Small intestine (tissue), 7 donors: ENCODE results near the gene PHC2. TPM values are rescaled to one million over a fixed set of nuclear protein-coding genes. Genes with fewer than 3 reads are reported as not detected.
"Not testable (repeated sequence)": the region's sequence is repeated elsewhere in the genome, so short reads cannot be mapped to it uniquely, and the experiment has no call there.

Source experiments
- DNase-seq, 2 donors: peaks; one replicate each; pipeline versions ENCODE4 v3.0.0 to v3.0.0-alpha.2; 2013
- FAIRE-seq: peaks from 2 replicates; lab custom pipeline; 2012; peaks lifted over from hg19 to GRCh38; lab: Jason Lieb, UNC
- H3K27ac ChIP-seq, 3 donors: one replicate each; pipeline ENCODE4 v1.5.1; 2013; ENCODE audit warnings: low read length in 2 of 3, mild to moderate bottlenecking in 2 of 3, control low read depth in 1 of 3, inconsistent platforms in 1 of 3, low read depth in 1 of 3, moderate library complexity in 1 of 3
- H3K27me3 ChIP-seq, 3 donors: one replicate each; pipeline ENCODE4 v1.6.1; 2013; ENCODE audit warnings: low read length in 3 of 3, inconsistent platforms in 1 of 3; ENCODE audit not compliant: control insufficient read depth in 3 of 3, insufficient read depth in 3 of 3
- H3K36me3 ChIP-seq, 3 donors: one replicate each; pipeline ENCODE4 v1.6.1; 2013; ENCODE audit warnings: low read length in 3 of 3, inconsistent platforms in 1 of 3, low read depth in 1 of 3, mild to moderate bottlenecking in 1 of 3, moderate library complexity in 1 of 3; ENCODE audit not compliant: control insufficient read depth in 3 of 3, insufficient read depth in 2 of 3
- H3K4me1 ChIP-seq, 3 donors: one replicate each; pipeline ENCODE4 v1.6.1; 2013; ENCODE audit warnings: low read length in 2 of 3, inconsistent platforms in 1 of 3, low read depth in 1 of 3, mild to moderate bottlenecking in 1 of 3, moderate library complexity in 1 of 3; ENCODE audit not compliant: control insufficient read depth in 3 of 3, insufficient read depth in 2 of 3
- H3K4me3 ChIP-seq, 3 donors: one replicate each; pipeline ENCODE4 v1.5.1; 2013; ENCODE audit warnings: low read length in 3 of 3, control low read depth in 1 of 3, inconsistent platforms in 1 of 3, low read depth in 1 of 3, mild to moderate bottlenecking in 1 of 3, moderate library complexity in 1 of 3
- H3K9me3 ChIP-seq, 2 donors: one replicate each; pipeline ENCODE4 v1.6.1; 2013; ENCODE audit warnings: low read depth in 1 of 2, low read length in 1 of 2; ENCODE audit not compliant: control insufficient read depth in 2 of 2, insufficient read depth in 1 of 2
- WGBS, 3 donors: extraction: QIAGEN DNeasy Blood & Tissue Kit; methylation state at CpG; one replicate each; pipeline ENCODE4 v1.1.7; 2013; 5-methylcytosine and 5-hydroxymethylcytosine counted together
- polyA plus RNA-seq, 4 donors: library from polyadenylated mRNA; stranded (reverse) in 3 of 4; unstranded in 1 of 4; fragments of 200-250 nt in 3 of 4; fragments of 120-200 nt in 1 of 4; gene quantifications; one replicate each; pipeline versions ENCODE4 v1.2.1 to v1.2.3, GENCODE V29; 2013
- donor health status: healthy with polysubstance abuse.
- donor health status: control.
- donor health status: control.
- donor health status: Bipolar disorder and iron deficiency.
- donor health status: healthy.

Gene PHC2
- polyA plus RNA-seq, 4 donors = 41.2 to 110 (median 47.8) TPM

DNA sequence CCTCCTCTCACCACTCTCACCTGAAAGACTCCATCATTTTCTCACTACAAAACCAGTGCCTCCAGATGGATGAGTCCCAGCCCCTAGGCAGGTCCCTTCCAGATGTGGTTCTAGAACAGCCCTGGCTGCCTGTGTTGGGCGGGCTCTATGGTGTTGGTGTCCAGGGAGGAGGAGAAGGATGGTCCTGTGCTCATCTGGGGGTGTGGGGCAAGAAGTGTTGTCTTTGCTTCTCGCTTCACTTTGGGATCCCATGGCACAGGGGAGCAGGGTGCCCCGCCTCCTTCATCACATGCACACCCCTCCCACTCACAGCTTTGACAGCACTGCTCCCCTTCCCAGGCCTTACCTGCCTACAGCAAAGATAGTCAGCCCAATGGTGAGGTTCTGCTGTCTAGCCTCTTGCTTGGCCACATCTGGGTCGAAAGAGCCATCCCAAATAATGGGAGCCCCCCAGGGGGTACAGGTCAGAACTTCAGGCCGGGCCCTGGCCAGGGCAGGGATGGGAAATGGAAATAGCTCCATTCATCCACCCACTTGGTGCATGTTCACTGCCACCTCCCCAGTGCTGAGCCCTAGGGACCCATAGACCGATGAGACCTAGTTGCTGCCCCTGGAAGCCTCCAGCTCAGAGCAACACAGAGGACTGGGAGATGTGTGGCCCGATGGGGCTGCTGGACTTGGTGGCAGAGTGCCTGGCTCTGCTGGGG is 119.0 kb downstream of the PHC2 start:
- no peak overlapping the region for H3K27ac ChIP-seq
- no peaks in the 10 kb centered on the region for H3K9me3 ChIP-seq
- 85 to 92% (median 89%) methylated on average over 7 of the region's 7 CpGs for WGBS, 3 donors
- peaks cover 0 to under 1% (median 0%) of the 10 kb centered on the region in 3 donors for H3K27me3 ChIP-seq
- no peaks in the 10 kb centered on the region for H3K36me3 ChIP-seq
- FAIRE-seq (no peak), DNase-seq (no peak)
- no peaks in the 10 kb centered on the region for H3K4me1 ChIP-seq
- H3K4me3 ChIP-seq = no peak overlapping the region

DNA sequence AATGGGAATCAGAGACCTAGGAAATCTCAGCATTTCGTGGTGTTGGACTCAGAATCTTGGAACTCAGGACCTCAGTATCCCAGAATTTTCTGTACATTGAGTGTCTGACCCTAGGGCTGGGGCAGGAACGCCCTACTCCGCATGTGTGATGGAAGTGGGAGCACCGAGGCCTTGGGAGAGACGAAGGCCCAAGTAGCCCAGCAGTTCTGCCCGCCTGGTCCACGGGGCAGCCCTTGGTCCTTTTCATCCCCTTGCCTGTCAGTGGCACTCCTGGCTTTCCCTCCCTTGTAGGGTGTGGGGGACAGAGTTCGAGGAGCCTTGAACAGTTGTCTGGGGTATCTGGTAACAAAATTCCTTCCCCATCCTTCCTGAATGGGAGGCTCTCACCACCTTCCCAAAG is 120.2 kb downstream of the PHC2 start:
- DNase-seq (no peak), FAIRE-seq (no peak)
- Histone ChIP-seq H3K4me1 (peaks cover 0 to 3% (median 0%) of the 10 kb centered on the region in 3 donors), H3K36me3 (no peaks in the 10 kb centered on the region), H3K4me3 (no peak overlapping the region), H3K9me3 (no peaks in the 10 kb centered on the region), H3K27ac (no peak overlapping the region), H3K27me3 (peaks cover 0 to 8% (median 3%) of the 10 kb centered on the region in 3 donors)
- WGBS, 3 donors = 67 to 84% (median 71%) methylated on average over 8 of the region's 8 CpGs

DNA sequence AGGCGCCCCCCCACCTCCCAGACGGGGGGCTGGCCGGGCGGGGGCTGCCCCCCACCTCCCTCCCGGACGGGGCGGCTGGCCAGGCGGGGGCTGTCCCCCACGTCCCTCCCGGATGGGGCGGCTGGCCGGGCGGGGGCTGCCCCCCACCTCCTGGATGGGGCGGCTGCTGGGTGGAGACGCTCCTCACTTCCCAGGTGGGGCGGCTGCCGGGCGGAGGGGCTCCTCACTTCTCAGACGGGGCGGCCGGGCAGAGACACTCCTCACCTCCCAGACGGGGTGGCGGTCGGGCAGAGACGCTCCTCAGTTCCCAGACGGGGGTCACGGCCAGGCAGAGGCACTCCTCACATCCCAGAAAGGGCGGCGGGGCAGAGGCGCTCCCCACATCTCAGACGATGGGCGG is 121.5 kb downstream of the PHC2 start:
- not testable (repeated sequence) for H3K36me3 ChIP-seq, H3K27me3 ChIP-seq, H3K27ac ChIP-seq, FAIRE-seq, H3K9me3 ChIP-seq, H3K4me1 ChIP-seq, H3K4me3 ChIP-seq, DNase-seq
- WGBS, 3 donors = 90 to 98% (median 91%) methylated on average over 17 to 32 of the region's 32 CpGs

DNA sequence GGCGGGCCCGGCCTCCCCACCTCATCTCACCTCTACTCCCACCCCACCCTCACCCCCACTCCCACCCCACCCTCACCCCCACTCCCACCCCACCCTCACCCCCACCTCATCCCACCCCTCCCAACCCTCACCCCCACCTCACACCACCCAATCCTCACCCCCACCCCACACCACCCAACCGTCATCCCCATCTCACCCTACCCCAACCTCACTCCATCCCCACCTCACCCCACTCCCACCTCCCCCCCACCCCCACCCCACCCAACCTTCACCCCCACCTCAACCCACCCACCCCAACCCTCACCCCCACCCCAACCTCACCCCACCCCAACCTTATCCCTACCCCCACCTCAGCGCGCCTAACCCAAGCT is 123.4 kb downstream of the PHC2 start:
- Histone ChIP-seq H3K27ac (no peak overlapping the region), H3K9me3 (no peaks in the 10 kb centered on the region), H3K4me1 (peaks cover 0 to 3% (median 0%) of the 10 kb centered on the region in 3 donors), H3K27me3 (peaks cover 0 to 8% (median 3%) of the 10 kb centered on the region in 3 donors), H3K4me3 (no peak overlapping the region), H3K36me3 (no peaks in the 10 kb centered on the region)
- DNase-seq (no peak), FAIRE-seq (no peak)
- 82 to 88% (median 85%) methylated on average over 3 to 5 of the region's 5 CpGs for WGBS, 3 donors

DNA sequence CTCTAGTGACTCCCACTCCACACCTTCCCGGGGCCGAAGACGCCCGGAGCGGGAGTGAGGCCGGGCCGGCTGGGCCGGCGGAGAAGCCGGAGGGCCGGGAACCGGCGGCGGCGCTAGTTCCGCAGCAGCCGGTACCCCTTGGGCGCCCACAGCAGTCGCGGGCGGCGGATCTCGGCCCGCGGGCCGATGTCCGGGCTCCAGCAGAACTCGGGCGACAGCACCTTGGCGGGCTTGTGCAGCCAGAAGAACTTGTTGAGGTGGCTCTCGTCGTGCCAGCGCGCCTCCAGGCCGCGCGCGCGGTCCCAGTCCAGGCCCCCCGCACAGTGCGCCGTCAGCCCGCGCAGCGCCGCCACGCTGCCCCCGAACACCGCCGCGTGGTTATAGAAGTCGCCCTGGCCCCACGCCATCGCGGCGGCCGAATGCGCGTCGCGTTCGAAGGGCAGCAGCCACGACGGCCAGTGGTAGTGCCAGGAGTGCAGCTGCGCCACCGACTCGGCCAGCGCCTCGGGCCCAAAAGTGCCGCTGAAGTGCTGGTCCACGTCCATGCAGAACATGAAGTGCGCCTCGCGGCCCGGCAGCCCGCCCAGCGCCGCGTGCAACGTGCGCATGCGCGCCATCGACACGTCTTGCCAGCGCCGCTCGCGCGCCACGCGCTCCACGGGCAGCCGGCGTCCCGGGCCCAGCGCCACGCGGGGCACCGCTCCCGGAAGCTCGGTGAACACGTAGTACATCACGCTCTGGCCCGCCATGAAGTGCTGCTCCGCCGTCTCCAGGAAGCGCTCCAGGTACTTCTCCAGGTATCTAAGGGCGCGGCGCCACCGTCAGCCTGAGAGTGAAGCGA is 124.0 kb downstream of the PHC2 start:
- Histone ChIP-seq H3K4me1 (peaks cover 0 to 3% (median 0%) of the 10 kb centered on the region in 3 donors), H3K4me3 (peak overlapping the region in 1 of 3 donors; percentile 14), H3K9me3 (no peaks in the 10 kb centered on the region), H3K27me3 (peaks cover 0 to 8% (median 3%) of the 10 kb centered on the region in 3 donors), H3K36me3 (no peaks in the 10 kb centered on the region), H3K27ac (no peak overlapping the region)
- DNase-seq (peak in 1 of 2 donors; percentile 65), FAIRE-seq (no peak)
- WGBS, 3 donors = 16 to 23% (median 20%) methylated on average over 66 to 113 of the region's 113 CpGs

DNA sequence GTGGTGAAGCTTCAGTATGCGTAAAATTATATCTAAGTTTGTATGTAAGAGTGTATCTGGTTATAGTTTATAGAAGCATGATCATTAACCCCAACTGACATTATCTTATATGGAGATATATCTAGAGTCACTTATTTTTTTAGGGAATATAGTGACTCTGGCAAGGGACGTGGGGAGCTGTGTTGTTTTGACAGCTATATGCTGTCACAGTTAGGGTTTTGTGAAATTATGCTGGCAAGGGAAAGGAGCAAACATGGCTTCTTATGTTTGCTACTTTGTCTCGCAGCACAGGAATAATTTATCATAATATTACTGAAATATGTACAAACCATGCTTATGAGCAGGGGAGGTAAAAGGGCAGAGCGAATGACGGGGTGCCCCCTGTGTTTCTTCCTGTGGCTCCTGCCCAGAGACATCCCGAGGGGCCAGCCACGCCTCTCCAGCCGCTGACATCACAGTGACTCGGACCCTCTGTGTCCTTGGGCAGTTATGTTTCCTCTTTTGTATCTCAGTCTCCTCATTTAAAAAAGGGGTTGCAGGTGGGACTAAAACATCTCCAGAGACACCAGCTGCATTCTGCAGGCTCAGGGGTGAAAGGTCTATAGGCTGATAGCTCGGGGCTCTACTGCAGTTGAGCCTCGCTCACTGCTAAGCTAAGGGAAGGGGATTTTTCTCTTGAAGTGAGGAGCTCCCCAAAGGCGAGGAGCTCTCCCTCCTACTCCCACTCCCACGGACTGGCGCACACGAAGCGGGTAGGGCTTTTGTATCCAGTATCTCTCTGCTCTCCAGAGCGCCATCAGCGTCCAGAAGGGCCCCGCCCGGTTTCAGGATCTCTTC is 124.9 kb downstream of the PHC2 start:
- peaks cover 0 to 6% (median 0%) of the 10 kb centered on the region in 3 donors for H3K36me3 ChIP-seq
- peaks cover 0 to 6% of the 10 kb centered on the region in 2 donors for H3K9me3 ChIP-seq
- FAIRE-seq = no peak
- peaks cover 0 to 3% (median 0%) of the 10 kb centered on the region in 3 donors for H3K4me1 ChIP-seq
- 45 to 59% (median 58%) methylated on average over 20 of the region's 20 CpGs for WGBS, 3 donors
- H3K27me3 ChIP-seq = peaks cover 0 to 8% (median 3%) of the 10 kb centered on the region in 3 donors
- no peak overlapping the region for H3K27ac ChIP-seq
- DNase-seq = no peak
- peak overlapping the region in 1 of 3 donors; percentile 14 for H3K4me3 ChIP-seq

DNA sequence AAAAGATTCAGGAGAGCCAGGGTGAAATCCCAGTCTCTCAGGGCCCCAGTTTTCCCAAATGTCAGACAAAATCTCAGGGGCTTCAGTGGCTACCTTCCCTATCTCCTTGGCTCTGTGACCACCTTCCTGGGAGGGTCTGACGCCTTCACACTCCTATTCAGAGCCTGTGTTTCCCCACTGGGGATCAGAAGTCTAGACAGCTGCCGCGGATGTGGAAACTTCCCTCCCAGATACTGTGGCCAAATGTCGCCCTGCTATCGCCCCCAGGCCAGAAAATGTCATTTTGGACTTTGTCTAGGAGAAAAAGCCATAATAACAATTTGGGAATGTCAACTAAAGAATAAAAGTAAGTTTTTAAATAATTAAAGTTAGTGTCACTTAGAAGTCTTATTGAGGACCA is 125.9 kb downstream of the PHC2 start:
- no peak for DNase-seq
- 92 to 97% (median 94%) methylated on average over 5 of the region's 5 CpGs for WGBS, 3 donors
- Histone ChIP-seq H3K27ac (no peak overlapping the region), H3K27me3 (peaks cover 0 to 8% (median 3%) of the 10 kb centered on the region in 3 donors), H3K4me3 (no peak overlapping the region), H3K36me3 (peaks cover 0 to 16% (median 0%) of the 10 kb centered on the region in 3 donors), H3K9me3 (peaks cover 0 to 6% of the 10 kb centered on the region in 2 donors), H3K4me1 (peaks cover 0 to 3% (median 0%) of the 10 kb centered on the region in 3 donors)
- no peak for FAIRE-seq

DNA sequence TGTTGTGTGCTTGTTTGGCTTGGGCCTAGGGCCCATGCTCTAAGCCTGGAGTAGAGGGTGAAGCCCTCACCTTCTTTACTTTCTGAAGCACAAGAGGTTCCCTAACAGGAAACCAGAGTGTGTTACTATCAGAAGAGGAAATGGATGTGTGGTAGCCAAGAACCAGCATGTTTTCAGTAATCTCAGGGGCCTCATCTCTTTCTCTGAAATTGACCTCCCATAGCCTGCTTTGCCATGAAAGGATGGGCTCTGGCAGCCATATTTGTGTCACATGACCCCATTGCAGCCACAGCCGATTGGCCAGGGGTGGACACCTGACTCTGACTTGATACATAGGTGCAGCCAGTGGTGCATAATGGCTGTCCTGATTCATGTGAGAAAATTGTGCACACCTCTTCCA is 128.6 kb downstream of the PHC2 start:
- Histone ChIP-seq H3K9me3 (peaks cover 0 to 6% of the 10 kb centered on the region in 2 donors), H3K4me1 (peaks cover 0 to 3% (median 0%) of the 10 kb centered on the region in 3 donors), H3K4me3 (no peak overlapping the region), H3K36me3 (peaks cover 0 to 39% (median 0%) of the 10 kb centered on the region in 3 donors), H3K27ac (peak overlapping the region in 1 of 3 donors; percentile 35), H3K27me3 (peaks cover 0 to 8% (median 3%) of the 10 kb centered on the region in 3 donors)
- WGBS, 3 donors = 92 to 100% (median 100%) methylated on average over 1 of the region's 1 CpG
- peak in 1 of 2 donors; percentile 26 for DNase-seq
- no peak for FAIRE-seq
